ENCODE measurements around the gene TMEM164.

DNA sequence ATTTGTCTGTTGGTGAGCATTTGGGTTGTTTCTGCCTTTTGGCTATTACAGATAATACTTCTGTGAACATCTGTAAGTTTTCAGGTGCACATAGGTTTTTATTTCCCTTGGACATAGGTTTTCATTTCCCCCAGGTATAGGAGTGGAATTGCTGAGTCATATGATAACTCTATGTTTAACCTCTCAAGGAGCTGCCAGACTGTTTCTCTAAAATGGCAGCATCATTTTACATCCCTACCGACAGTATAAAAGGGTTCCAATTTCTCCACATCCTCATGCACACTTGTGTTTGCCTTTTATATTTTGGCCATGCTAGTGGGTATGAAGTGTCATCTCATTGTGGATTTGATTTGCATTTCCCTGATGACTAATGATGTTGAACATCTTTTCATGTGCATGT lies 53.5 kb downstream of the TMEM164 start:
- no peak for TF ChIP-seq CTCF (IDR thresholded peaks at IDR 0.05; ENCODE audit: insufficient read depth, low read length)
- TF ChIP-seq, protein P1, sequence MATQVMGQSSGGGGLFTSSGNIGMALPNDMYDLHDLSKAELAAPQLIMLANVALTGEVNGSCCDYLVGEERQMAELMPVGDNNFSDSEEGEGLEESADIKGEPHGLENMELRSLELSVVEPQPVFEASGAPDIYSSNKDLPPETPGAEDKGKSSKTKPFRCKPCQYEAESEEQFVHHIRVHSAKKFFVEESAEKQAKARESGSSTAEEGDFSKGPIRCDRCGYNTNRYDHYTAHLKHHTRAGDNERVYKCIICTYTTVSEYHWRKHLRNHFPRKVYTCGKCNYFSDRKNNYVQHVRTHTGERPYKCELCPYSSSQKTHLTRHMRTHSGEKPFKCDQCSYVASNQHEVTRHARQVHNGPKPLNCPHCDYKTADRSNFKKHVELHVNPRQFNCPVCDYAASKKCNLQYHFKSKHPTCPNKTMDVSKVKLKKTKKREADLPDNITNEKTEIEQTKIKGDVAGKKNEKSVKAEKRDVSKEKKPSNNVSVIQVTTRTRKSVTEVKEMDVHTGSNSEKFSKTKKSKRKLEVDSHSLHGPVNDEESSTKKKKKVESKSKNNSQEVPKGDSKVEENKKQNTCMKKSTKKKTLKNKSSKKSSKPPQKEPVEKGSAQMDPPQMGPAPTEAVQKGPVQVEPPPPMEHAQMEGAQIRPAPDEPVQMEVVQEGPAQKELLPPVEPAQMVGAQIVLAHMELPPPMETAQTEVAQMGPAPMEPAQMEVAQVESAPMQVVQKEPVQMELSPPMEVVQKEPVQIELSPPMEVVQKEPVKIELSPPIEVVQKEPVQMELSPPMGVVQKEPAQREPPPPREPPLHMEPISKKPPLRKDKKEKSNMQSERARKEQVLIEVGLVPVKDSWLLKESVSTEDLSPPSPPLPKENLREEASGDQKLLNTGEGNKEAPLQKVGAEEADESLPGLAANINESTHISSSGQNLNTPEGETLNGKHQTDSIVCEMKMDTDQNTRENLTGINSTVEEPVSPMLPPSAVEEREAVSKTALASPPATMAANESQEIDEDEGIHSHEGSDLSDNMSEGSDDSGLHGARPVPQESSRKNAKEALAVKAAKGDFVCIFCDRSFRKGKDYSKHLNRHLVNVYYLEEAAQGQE (IDR thresholded peaks at IDR 0.05; ENCODE audit: insufficient replicate concordance, low read depth): no peak
- no peak for TF ChIP-seq GABPA (IDR thresholded peaks at IDR 0.05; ENCODE audit: low read depth)
- no peak for TF ChIP-seq SPI1 (IDR thresholded peaks at IDR 0.05; ENCODE audit: borderline replicate concordance, low read depth)
